Activated naive CD4-positive, alpha-beta T cell treated with Interleukin-2 at 50 U/mL for 16 hours (primary cell): ENCODE data around the gene ANAPC16.
A peak's percentile ranks its signal among the peaks of the same experiment; 100 is the strongest.
"Not testable (repeated sequence)": the region's sequence is repeated elsewhere in the genome, so short reads cannot be mapped to it uniquely, and the experiment has no call there.

ENCODE experiments used
- DNase-seq: peaks from one replicate; pipeline ENCODE4 v3.0.0-alpha.2; 2020

The ANAPC16 gene

GRCh38 chr10:72245949-72246525 is 30.2 kb downstream of the ANAPC16 start:
- DNase-seq = no peak

DNA sequence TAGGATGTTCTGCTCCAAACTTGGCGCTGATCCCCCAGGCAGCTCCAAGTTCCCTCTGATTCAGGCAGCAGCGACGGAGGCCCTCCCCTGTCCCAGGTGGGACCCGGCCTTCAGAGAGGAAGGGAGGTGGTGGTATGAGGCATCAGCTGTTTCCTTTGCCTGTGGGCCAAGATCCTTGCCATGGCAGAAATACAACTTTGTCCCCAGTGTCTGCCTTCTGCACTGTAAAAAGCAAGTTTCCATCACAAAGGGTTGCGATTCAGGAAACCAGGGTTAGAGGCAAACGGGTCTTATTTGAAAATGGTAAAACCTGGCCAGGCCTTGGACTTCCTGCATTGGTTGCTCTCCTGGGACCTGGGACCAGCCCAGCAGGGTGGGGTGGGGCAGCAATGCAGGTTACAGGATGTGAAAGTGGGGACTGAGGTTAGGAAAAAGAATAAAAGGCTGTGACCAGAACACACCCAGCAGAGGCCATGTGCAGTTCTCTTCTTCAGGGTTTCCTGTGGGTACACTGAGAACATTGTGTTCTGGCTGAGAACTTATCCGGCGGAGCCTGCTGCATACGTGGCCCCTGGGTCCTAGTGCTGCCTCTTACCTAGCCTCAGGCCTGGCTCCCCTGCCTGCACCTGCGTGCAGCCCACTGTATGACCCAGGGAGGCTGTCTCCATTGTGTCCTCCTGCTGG is 32.8 kb downstream of the ANAPC16 start:
- DNase-seq = peak; percentile 69

DNA sequence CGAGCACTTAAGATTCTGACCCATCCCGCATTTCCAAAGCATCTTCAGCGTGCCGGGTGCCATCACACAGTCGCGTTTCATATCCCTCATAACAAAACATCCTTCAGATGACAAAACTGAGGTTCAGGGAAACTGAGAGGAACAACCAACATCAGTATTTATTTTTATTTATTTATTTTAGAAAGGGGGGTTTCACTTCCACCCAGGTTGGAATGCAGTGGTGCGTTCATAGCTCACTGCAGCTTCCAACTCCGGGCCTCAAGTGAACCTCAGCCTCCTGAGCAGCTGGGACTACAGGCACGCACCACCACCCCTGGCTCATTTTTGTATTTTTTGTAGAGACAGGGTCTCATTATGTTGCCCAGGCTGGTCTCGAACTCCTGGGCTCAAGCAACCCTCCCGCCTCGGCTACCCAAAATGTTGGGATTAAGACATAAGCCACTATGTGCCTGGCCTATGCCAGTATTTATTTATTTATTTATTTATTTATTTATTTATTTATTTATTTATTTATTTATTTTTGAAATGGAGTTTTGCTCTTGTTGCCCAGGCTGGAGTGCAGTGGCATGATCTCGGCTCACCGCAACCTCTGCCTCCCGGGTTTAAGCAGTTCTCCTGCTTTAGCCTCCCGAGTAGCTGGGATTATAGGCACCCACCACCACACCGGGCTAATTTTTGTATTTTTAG is 33.5 kb downstream of the ANAPC16 start:
- not testable (repeated sequence) for DNase-seq

GRCh38 chr10:72250666-72251065 is 34.9 kb downstream of the ANAPC16 start:
- DNase-seq = no peak

DNA sequence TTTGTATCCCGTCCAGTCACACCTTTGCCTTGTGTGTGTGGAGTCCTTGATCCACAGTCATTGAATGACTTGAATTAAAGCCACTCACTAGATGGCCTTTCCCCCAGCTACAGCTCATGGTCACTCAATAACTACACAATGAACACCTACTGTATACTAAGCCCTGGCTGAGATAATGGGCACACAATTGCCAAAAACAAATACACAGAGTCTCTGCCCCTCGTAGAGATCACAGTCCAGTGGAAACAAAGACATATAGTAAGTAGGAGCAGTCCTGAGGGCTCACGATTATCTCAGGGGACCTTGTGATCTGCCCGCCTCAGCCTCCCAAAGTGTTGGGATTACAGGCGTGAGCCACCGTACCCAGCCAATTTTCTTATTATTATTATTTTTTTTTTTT is 35.8 kb downstream of the ANAPC16 start:
- no peak for DNase-seq

DNA sequence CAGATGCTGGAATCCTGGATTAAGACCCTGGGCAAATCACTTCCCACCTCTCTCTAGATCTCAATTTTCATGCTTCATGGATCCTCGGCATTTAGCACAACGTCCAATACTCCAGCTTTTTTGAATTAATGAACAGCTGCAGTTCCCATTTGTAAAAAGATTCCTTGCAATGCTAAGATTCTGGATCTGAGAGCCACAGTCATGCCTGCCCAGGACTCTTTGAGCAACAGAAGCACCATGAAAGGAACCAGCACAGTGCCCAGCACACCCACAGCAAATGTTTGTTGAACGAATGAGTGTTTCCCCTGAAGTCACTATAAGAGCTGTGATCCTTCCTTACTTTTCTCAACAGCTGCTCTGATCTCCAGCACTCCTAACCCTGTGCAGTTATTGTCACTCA is 37.2 kb downstream of the ANAPC16 start:
- DNase-seq = no peak

DNA sequence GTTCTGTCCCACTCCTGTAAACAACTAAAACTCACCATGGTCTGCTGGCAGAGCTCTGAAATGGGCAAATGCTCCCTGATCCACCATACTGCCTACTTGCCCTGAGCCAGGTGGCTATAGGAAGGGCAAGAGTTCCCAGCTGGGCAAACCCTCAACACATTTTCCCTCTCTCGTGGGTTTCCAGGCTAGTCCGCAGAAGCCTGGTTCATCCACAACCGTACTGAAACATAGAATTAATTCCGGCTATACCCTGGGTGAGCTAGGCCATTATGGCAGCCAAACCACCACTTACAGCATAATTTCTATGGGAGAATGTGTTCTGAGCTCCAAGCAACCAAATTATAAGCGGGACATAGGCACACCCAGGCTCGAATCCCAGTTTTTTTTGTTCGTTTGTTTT is 37.8 kb downstream of the ANAPC16 start:
- DNase-seq = no peak

- peak; percentile 24 for DNase-seq
These were observed 39.2 kb downstream of the ANAPC16 start for GRCh38 chr10:72254813-72255568.

DNA sequence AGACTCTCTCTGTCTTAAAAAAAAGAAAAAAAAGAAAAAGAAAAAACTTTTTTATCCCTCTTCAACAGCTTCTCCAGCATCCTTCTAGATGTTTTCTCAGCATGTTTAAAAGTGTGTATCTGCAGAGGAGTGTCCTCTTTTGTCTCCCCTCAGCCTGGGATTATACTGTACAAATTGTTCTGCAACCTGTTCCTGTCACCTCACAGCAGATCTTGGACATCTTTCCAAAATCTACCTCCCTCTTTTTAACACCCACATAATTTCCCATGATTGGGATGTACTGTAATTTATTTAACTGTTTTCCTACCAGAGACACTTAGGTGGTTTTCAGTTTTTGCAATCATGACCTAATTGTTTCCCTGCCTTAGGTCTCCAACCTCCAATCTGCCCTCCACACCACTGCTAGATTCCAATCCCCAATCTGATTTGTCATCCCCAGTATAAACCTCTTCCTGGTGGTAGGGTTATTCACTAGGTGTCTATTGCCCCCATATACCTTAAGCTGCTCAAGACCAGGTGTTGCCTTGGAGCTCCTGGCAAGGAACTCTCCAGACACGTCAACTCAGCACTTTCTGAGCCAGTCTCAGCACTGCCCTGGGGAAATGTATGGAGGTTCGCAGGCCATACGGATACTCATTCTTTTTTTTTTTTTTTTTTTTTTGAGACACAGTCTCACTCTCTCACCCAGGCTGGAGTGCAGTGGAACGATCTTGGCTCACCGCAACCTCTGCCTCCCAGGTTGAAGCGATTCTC is 40.3 kb downstream of the ANAPC16 start:
- no peak for DNase-seq

GRCh38 chr10:72257051-72257892 is 41.5 kb downstream of the ANAPC16 start:
- no peak for DNase-seq

DNA sequence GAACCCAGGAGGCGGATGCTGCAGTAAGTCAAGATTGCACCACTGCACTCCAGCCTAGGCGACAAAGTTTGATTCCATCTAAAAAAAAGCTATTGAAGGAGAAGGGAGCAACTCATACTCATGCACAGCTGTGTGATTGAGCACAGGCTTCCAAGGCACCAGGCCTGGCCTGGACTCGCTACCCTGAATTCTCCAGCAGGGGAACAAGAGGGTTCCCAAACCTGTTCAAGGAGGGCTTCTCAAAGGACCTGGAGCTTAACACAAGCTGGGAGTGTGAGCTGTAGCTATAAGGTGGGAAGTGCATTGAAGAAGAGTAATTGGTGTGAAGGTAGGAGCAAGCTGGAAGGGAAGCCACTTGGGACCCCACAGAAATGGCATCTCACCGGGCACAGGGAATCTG is 42.8 kb downstream of the ANAPC16 start:
- no peak for DNase-seq

DNA sequence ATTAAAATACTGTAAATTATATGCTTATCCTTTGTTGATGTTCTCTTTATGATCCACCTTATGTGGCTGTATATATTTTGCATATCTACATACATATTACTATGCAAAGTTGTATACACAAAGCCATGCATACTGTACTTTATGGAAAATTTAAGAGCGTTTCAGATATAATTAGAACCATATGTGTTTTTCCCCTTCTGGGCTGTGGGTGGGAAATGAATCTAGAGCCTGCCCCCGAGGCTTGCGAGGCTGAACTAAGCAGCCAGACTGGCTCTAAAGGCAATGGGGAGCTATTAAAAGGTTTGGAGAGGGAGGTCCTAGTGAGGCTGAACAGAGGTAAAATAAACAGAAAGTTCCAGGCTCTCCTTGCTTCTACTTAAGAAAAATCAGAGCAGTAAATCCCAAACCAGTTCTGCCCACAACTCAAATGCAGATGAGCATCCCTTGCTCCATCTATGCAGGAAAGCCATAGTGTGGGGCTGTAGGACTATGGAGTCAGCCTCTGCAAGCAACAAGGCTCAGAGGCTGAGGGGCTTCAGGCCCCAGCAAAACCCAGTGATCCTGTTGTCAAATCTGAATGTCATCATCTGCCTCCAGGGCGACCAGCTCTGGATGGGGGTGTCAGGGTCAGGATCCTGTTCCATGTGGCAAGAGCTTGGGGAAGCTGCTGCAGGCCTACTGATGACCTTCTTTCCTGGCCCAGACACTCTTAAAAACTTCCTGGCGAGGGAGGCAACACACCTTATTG is 43.9 kb downstream of the ANAPC16 start:
- no peak for DNase-seq

GRCh38 chr10:72260239-72260975 is 44.6 kb downstream of the ANAPC16 start:
- DNase-seq = peak; percentile 83

DNA sequence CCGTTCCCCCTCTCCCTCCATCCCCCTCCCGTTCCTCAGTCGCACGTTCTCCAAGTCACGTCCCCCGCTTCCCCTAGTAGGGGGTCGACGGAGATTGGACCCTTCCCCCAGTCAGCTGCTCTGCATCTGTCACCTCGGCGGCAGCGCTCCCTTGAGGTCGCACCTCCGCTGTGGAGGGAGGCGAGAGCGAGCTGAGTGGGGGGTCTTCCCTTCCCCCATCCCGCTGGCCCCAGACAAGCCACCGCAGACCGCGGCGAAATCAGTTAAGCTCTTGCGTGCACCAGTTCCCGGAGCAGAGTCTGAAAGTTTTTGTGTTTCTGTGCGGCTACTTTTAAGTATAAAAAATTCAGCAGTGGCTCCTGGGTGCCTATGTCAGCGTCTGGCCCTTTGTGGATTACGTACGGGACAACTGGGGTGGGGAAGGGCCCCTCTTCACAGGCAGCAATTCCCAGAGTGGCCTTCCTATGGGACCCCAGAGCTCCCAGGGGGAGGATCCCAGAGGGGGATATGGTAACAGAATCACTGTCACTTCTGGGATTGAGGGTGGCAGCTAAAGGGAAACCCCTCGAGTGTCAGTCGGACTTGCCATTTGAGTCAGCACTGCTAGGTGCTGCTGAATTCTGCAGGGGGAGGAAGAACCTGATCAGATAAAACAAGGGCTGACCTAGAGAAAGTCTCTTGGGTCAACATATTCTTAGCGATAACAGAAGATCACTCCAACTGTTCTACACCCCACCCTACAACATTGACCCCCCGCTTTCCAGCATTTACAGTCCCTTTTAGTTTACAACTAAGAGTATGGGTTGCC is 45.4 kb downstream of the ANAPC16 start:
- DNase-seq = peak; percentile 66

GRCh38 chr10:72261784-72262404 is 46.1 kb downstream of the ANAPC16 start:
- DNase-seq = no peak

DNA sequence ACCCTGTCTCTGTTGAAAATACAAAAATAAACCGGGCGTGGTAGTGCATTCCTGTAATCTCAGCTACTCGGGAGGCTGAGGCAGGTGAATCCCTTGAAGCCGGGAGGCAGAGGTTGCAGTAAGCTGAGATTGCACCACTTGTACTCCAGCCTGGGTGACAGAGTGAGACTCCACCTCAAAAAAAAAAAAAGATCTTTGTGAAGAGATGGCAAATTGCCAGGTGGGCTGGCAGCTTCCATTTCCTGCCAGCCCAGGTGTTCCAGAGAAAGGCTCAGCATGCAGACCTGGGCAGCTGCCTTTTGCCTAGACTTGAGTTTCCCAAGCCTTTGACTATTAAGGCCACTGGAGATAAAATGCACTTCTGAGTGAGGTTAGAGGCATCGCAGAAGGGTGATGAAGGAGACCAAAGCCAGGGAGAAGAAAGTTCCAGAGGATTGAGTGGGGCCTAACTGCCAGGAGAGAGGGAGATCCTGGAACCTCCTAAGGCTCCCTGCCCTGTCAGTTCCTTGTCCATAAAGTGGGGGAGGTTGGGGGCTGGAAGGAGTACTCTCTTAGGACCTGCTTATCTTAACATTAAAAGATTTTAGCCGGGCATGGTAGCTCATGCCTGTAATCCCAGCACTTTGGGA is 47.9 kb downstream of the ANAPC16 start:
- DNase-seq = no peak

GRCh38 chr10:72264536-72264935 is 48.7 kb downstream of the ANAPC16 start:
- no peak for DNase-seq

DNA sequence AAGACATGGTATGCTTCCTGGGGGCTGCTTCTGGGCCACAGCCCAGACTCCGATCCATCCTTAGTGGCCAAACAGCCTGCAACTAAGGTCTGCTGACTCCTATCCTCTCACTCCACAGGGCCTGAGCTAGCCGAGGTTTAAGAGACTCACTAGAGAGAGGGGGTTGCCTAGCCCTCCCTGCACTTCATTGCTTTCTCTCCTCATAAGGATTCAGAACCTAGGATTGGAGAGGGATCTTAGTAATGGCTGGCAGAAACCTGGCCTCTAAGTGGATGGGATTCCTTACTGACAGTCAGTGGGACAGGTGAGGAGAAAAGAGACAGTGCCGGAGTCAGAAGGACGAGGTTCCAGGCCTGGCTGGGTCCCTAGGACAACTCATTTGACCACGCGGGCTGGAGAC is 49.7 kb downstream of the ANAPC16 start:
- no peak for DNase-seq
